Skeletal muscle tissue (tissue), 4 donors: ENCODE results near the gene PIGB. TPM values are rescaled to one million over a fixed set of nuclear protein-coding genes. Genes with fewer than 3 reads are reported as not detected.
"Not testable (repeated sequence)": the region's sequence is repeated elsewhere in the genome, so short reads cannot be mapped to it uniquely, and the experiment has no call there.

ENCODE experiments used
- H3K27ac ChIP-seq: one replicate; pipeline ENCODE4 v1.7.0; 2013; ENCODE audit warnings: mild to moderate bottlenecking, low read depth, low read length, inconsistent platforms
- H3K27me3 ChIP-seq, 3 donors: one replicate each; pipeline ENCODE4 v1.7.0; 2013; ENCODE audit warnings: low read length in 3 of 3; ENCODE audit not compliant: control insufficient read depth in 3 of 3, insufficient read depth in 3 of 3
- H3K36me3 ChIP-seq, 3 donors: one replicate each; pipeline ENCODE4 v1.7.0; 2013; ENCODE audit warnings: low read length in 3 of 3; ENCODE audit not compliant: control insufficient read depth in 3 of 3, insufficient read depth in 3 of 3
- H3K4me1 ChIP-seq, 3 donors: one replicate each; pipeline ENCODE4 v1.7.0; 2013; ENCODE audit warnings: low read length in 3 of 3, mild to moderate bottlenecking in 3 of 3; ENCODE audit not compliant: control insufficient read depth in 3 of 3, insufficient read depth in 3 of 3
- H3K4me3 ChIP-seq, 3 donors: one replicate each; pipeline ENCODE4 v1.7.0; 2013; ENCODE audit warnings: low read length in 3 of 3
- H3K9ac ChIP-seq, 3 donors: one replicate each; pipeline ENCODE4 v1.7.0; 2013; ENCODE audit warnings: low read length in 3 of 3, mild to moderate bottlenecking in 3 of 3, moderate library complexity in 2 of 3, low read depth in 1 of 3
- H3K9me3 ChIP-seq, 3 donors: one replicate each; pipeline ENCODE4 v1.7.0; 2013; ENCODE audit warnings: low read length in 3 of 3; ENCODE audit not compliant: control insufficient read depth in 3 of 3
- total RNA-seq: library from RNA; depleted of rRNA; stranded (reverse); fragments of >200 nt; gene quantifications from one replicate; pipeline ENCODE4 v1.2.3, GENCODE V29; 2014
- donor health status: Osteomylitis.

The PIGB gene
- total RNA-seq, 1 donor from 2014 or later: 5.2 TPM

DNA sequence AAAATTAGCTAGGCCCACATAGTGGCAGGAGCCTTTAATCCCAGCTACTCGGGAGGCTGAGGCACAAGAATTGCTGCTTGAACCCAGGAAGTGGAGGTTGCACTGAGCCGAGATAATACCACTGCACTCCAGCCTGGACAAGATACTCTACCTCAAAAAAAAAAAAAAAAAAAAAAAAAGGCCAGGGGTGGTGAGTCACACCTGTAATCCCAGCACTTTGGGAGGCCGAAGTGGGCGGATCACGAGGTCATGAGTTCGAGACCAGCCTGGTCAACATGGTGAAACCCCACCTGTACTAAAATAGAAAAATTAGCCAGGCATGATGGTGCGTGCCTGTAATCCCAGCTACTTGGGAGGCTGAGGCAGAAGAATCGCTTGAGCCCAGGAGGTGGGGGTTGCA, 81.0 kb downstream of the PIGB start:
- not testable (repeated sequence) for H3K9me3 ChIP-seq, H3K36me3 ChIP-seq, H3K27ac ChIP-seq, H3K4me1 ChIP-seq, H3K9ac ChIP-seq, H3K4me3 ChIP-seq, H3K27me3 ChIP-seq

DNA sequence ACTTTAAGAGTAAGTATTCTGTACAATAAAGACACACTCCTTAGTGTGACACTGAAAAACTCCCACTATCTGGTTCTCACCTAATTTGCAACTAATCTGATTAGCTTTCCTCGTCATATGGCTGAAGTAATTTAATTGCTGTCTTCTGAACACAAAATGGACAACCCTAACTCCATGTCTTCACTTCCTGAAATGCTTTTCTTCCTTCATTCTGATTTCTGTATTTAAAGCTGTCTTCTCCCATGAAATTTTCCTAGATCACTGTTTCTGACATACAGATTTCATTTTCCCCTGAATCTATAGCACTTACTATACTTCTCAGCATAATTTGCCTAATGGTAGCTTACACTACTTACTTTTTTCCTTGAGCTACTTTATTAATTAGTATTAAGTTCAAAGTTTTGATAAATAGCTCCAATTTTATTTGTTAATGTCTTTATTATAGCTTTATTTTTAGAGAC, 82.8 kb downstream of the PIGB start:
- H3K27me3 ChIP-seq: no peaks in the 10 kb centered on the region
- no peak overlapping the region for H3K4me3 ChIP-seq
- H3K4me1 ChIP-seq: peaks cover 6 to 8% (median 7%) of the 10 kb centered on the region in 3 donors
- no peaks in the 10 kb centered on the region for H3K9me3 ChIP-seq
- no peak overlapping the region for H3K9ac ChIP-seq
- no peaks in the 10 kb centered on the region for H3K36me3 ChIP-seq
- H3K27ac ChIP-seq: peak overlapping the region; percentile 68

DNA sequence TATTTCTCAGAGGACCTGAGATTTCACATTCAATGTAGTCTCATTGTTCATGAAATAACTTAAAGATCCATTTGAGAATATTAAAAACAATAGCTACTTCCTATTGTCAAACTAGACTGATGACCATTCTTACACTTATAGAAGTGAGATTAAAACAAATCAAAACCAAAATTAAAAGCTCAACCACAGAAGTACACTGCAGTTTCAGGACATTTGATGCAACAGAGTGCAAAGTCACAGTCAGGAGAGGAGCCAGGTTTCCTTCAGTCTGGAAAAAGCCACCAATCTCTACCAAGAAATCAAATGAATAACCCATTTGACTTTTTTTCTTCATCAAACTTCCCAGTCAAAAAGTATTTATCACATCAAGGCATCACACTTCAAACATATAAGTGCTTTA, 83.7 kb downstream of the PIGB start:
- Histone ChIP-seq H3K4me1 (peaks cover 8 to 10% (median 8%) of the 10 kb centered on the region in 3 donors), H3K27ac (peak overlapping the region; percentile 68), H3K9ac (no peak overlapping the region)

DNA sequence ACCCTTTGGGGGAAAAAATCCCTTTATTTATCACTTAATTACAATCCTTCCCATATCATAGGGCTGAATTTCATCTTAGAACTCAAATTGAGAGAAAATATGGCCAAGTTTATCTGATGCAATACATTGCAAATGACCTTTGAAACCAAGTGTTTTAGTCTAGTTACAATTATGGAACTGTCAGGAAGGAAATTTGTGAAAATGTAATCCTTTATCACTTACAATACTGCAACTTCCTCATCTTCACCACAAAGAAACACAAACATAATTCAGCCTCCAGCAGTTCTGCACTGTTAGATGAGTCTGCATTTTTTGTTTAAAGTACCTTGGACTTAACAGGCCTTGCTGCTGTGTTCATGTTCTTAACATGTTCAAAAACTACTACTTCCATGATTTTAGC, 84.5 kb downstream of the PIGB start:
- Histone ChIP-seq H3K4me1 (peaks cover 8 to 12% (median 10%) of the 10 kb centered on the region in 3 donors), H3K9ac (peak overlapping the region in 2 of 3 donors; percentile 11 to 25), H3K36me3 (peaks cover 0 to 2% (median 0%) of the 10 kb centered on the region in 3 donors), H3K9me3 (no peaks in the 10 kb centered on the region), H3K27me3 (no peaks in the 10 kb centered on the region), H3K4me3 (peak overlapping the region in 1 of 3 donors; percentile 21), H3K27ac (peak overlapping the region; percentile 68)

More for the DNA sequence above, 83.7 kb downstream of the PIGB start:
- no peaks in the 10 kb centered on the region for H3K9me3 ChIP-seq
- H3K4me3 ChIP-seq: no peak overlapping the region
- no peaks in the 10 kb centered on the region for H3K27me3 ChIP-seq
- peaks cover 0 to under 1% (median 0%) of the 10 kb centered on the region in 3 donors for H3K36me3 ChIP-seq

Other genes with a start within 250 kb of the PIGB start
- 69.4 TPM for gene RSL24D1, start 122.3 kb upstream of the PIGB start, total RNA-seq
- 3.7 TPM for gene RAB27A, start 29.4 kb upstream of the PIGB start, total RNA-seq
- 6.8 TPM for gene PIGBOS1, start 99 bp upstream of the PIGB start, total RNA-seq
- gene CCPG1, start 89.1 kb downstream of the PIGB start, total RNA-seq: 12.5 TPM
- 0.52 TPM for gene PIERCE2, start 89.3 kb downstream of the PIGB start, total RNA-seq
- gene DNAAF4, start 189.0 kb downstream of the PIGB start, total RNA-seq: 1.6 TPM